SK-N-MC (cell line): ENCODE data around the gene MAP7D2.
A peak's percentile ranks its signal among the peaks of the same experiment; 100 is the strongest.

Experiments used
- DNase-seq: peaks from one replicate; pipeline ENCODE4 v3.0.0-alpha.2; 2011; ENCODE audit warnings: low read depth, low spot score
- H3K27ac ChIP-seq: fragments of 200-600 bp; sonication (generic); 2 replicates; pipeline ENCODE4 v1.5.1; 2016; ENCODE audit warnings: mixed run types
- H3K36me3 ChIP-seq: fragments of 200-600 bp; sonication (generic); 2 replicates; pipeline ENCODE4 v1.6.1; 2017; ENCODE audit warnings: antibody characterized with exemption, low read length, mixed read lengths; ENCODE audit not compliant: insufficient read depth
- H3K4me3 ChIP-seq: fragments of 200-600 bp; sonication (generic); 2 replicates; pipeline ENCODE4 v1.5.1; 2016
- H3K9ac ChIP-seq: fragments of 200-600 bp; sonication (generic); 2 replicates; pipeline ENCODE4 v1.8.0; 2017; ENCODE audit warnings: mixed run types, mixed read lengths; ENCODE audit not compliant: insufficient read length
- H3K9me3 ChIP-seq: fragments of 200-600 bp; sonication (generic); 2 replicates; pipeline ENCODE4 v1.6.1; 2017; ENCODE audit warnings: low read depth, mild to moderate bottlenecking, antibody characterized with exemption, low read length, moderate library complexity, mixed read lengths
- EZH2 ChIP-seq: fragments of 200-600 bp; sonication (generic); IDR thresholded peaks from one replicate; pipeline ENCODE4 v1.6.1; 2017; ENCODE audit warnings: antibody characterized with exemption
- FOXP2 ChIP-seq: optimal IDR thresholded peaks from 2 replicates; pipeline ENCODE3; 2011; ENCODE audit warnings: mild to moderate bottlenecking, moderate library complexity; ENCODE audit not compliant: insufficient read depth; ENCODE audit errors: extremely low read length, control extremely low read depth
- POLR2AphosphoS5 ChIP-seq: IDR thresholded peaks from 2 replicates; pipeline ENCODE4 v1.6.1; 2012; ENCODE audit warnings: mild to moderate bottlenecking, low read depth, low read length, borderline replicate concordance

Gene MAP7D2

GRCh38 chrX:20080277-20080676 lies 36.4 kb downstream of the MAP7D2 start:
- H3K36me3 ChIP-seq: no peaks in the 10 kb centered on the region
- no peaks in the 10 kb centered on the region for H3K9me3 ChIP-seq
- no peak overlapping the region for H3K4me3 ChIP-seq
- no peak for DNase-seq
- no peak for TF ChIP-seq FOXP2
- TF ChIP-seq EZH2: no peak
- no peak for TF ChIP-seq POLR2AphosphoS5
- no peak overlapping the region for H3K27ac ChIP-seq
- no peak overlapping the region for H3K9ac ChIP-seq

- Histone ChIP-seq H3K9me3 (no peaks in the 10 kb centered on the region), H3K9ac (no peak overlapping the region), H3K4me3 (no peak overlapping the region), H3K27ac (no peak overlapping the region), H3K36me3 (no peaks in the 10 kb centered on the region)
- DNase-seq: no peak
- TF ChIP-seq POLR2AphosphoS5 (no peak), FOXP2 (no peak), EZH2 (no peak)
These were observed 45.1 kb downstream of the MAP7D2 start for GRCh38 chrX:20071511-20072079.

- Histone ChIP-seq H3K4me3 (no peak overlapping the region), H3K9ac (no peak overlapping the region), H3K9me3 (no peaks in the 10 kb centered on the region), H3K36me3 (no peaks in the 10 kb centered on the region), H3K27ac (0 out of 2 replicates have a peak overlapping the region, but pooled peaks have one; percentile 31)
- DNase-seq: no peak
- TF ChIP-seq FOXP2 (no peak), EZH2 (no peak), POLR2AphosphoS5 (no peak)
These were observed 48.8 kb downstream of the MAP7D2 start for GRCh38 chrX:20067709-20068561.

- no peak overlapping the region for H3K4me3 ChIP-seq
- no peak overlapping the region for H3K27ac ChIP-seq
- TF ChIP-seq FOXP2 (no peak), EZH2 (no peak)
- no peak overlapping the region for H3K9ac ChIP-seq
- H3K36me3 ChIP-seq: no peaks in the 10 kb centered on the region
- H3K9me3 ChIP-seq: no peaks in the 10 kb centered on the region
- DNase-seq: no peak
These were observed 49.6 kb downstream of the MAP7D2 start for GRCh38 chrX:20066968-20067708.

GRCh38 chrX:20063716-20064351 lies 52.9 kb downstream of the MAP7D2 start:
- no peak overlapping the region for H3K27ac ChIP-seq
- H3K36me3 ChIP-seq: no peaks in the 10 kb centered on the region
- no peak overlapping the region for H3K9ac ChIP-seq
- no peak overlapping the region for H3K4me3 ChIP-seq
- TF ChIP-seq FOXP2 (no peak), POLR2AphosphoS5 (no peak), EZH2 (no peak)
- no peak for DNase-seq
- no peaks in the 10 kb centered on the region for H3K9me3 ChIP-seq

GRCh38 chrX:20063153-20063552 lies 53.6 kb downstream of the MAP7D2 start:
- TF ChIP-seq EZH2 (no peak), POLR2AphosphoS5 (no peak), FOXP2 (no peak)
- Histone ChIP-seq H3K36me3 (no peaks in the 10 kb centered on the region), H3K9me3 (no peaks in the 10 kb centered on the region), H3K9ac (no peak overlapping the region), H3K27ac (no peak overlapping the region), H3K4me3 (no peak overlapping the region)
- DNase-seq: no peak

- H3K4me3 ChIP-seq: no peak overlapping the region
- H3K9me3 ChIP-seq: no peaks in the 10 kb centered on the region
- H3K36me3 ChIP-seq: no peaks in the 10 kb centered on the region
- TF ChIP-seq EZH2: no peak
- TF ChIP-seq FOXP2: no peak
- no peak for TF ChIP-seq POLR2AphosphoS5
- no peak for DNase-seq
- no peak overlapping the region for H3K9ac ChIP-seq
- H3K27ac ChIP-seq: peak overlapping the region; percentile 54; the same call in 1 of the 2 replicates
These were observed 54.9 kb downstream of the MAP7D2 start for GRCh38 chrX:20061855-20062254.

GRCh38 chrX:20060961-20061748 lies 55.6 kb downstream of the MAP7D2 start:
- TF ChIP-seq EZH2: no peak
- TF ChIP-seq FOXP2: no peak
- no peak for TF ChIP-seq POLR2AphosphoS5
- no peak overlapping the region for H3K9ac ChIP-seq
- no peaks in the 10 kb centered on the region for H3K36me3 ChIP-seq
- H3K4me3 ChIP-seq: no peak overlapping the region
- H3K27ac ChIP-seq: no peak overlapping the region
- H3K9me3 ChIP-seq: no peaks in the 10 kb centered on the region
- no peak for DNase-seq
